Upper lobe of left lung (tissue), 4 donors: ENCODE measurements around the gene ELAVL1.

Experiments
- CTCF ChIP-seq, 6 experiments: fragments of 450-650 bp in 4 of 6; fragments of 200-600 bp in 2 of 6; sonication (generic) in 2 of 6; IDR thresholded peaks; one replicate each; pipeline ENCODE4 v1.5.1; 2016 to 2019; ENCODE audit warnings: antibody characterized with exemption in 6 of 6
- POLR2A ChIP-seq, 4 donors: fragments of 450-650 bp; IDR thresholded peaks; one replicate each; pipeline ENCODE4 v1.5.1; 2016 to 2017; ENCODE audit warnings: antibody characterized with exemption in 4 of 4, mild to moderate bottlenecking in 2 of 4

- TF ChIP-seq CTCF (IDR thresholded peaks at IDR 0.05) (no peak), POLR2A (IDR thresholded peaks at IDR 0.05) (no peak)
Observed at GRCh38 chr19:7947939-7948338, 57.5 kb downstream of the ELAVL1 start.
